ENCODE measurements around the gene ILK.

DNA sequence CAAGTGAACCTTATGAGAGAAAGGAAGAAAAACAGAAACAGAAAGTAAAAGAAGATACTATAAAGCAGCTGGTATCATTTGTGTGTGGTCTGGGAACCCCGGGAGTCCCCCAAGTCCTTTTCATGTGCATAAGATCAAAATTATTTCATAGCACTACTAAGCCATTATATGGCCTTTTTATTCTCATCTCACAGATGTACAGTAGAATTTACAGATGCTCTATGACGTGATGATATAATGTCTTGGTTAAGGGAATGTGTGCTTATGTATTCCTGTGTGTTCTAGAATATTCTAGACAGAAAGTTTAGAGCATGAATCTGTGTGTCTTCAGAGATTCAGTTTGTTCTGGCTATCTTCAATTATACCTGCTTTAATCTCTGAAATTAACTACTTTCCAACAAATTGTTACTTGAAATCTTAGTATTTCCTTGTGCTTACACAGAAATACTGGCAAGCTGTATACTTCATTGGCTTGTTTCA is 24.2 kb downstream of the ILK start:
- no peak for TF ChIP-seq EZH2phosphoT487 (IDR thresholded peaks at IDR 0.05)
- TF ChIP-seq EZH2 (IDR thresholded peaks at IDR 0.05) = no peak
- TF ChIP-seq CTCF (IDR thresholded peaks at IDR 0.05) = no peak
